Measurements from ENCODE around the gene NCAM1.
A peak's percentile ranks its signal among the peaks of the same experiment; 100 is the strongest.
"Not testable (repeated sequence)": the region's sequence is repeated elsewhere in the genome, so short reads cannot be mapped to it uniquely, and the experiment has no call there.

NCAM1 gene

DNA sequence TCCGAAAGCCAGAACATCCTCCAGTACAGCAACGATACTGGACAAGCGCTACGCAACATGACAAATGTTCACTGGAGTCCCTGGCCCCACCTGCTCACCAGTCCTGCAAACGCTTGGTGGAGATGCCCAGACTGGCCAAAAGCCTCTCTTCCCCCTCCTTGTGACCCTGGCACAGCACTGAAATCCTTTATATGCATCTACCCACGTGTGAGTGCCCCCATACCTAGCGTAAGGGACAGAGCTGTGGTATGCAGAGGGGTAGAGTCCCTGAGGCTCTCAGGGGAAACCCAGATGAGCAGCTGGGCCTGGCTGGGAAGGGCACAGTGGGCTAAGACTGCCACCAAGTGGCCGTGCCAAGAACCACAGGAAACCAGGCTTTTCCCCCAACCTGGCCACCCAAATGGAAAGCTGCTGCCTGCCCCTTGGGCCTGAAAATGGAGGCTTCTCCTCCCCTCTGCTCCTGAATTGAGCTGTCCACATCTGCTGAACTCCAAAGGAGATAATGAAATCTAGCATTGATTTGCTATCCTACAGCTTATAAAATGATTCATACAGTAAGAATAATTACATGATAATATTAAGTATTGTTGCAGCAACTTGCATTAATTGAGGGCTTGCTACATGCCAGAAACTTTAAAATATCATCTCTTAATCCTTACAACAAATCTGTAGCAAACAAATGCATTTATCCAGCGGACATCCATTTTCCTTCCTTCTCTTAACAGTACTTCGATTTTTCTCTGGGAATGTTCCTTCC lies 328.4 kb downstream of the NCAM1 start:
- no peak overlapping the region for H3K4me3 ChIP-seq (replicated peaks; ENCODE audit: low read depth, low read length)
- DNase-seq (ENCODE audit: extremely low read depth, low read depth) = peak; percentile 19
- peak; percentile 90 for TF ChIP-seq CTCF (IDR thresholded peaks at IDR 0.05; ENCODE audit: low read depth, low read length, missing control alignments)

GRCh38 chr11:113293936-113294335 lies 332.7 kb downstream of the NCAM1 start:
- no peak overlapping the region for H3K4me3 ChIP-seq (replicated peaks; ENCODE audit: low read depth, low read length)
- DNase-seq (ENCODE audit: extremely low read depth, low read depth) = no peak
- TF ChIP-seq CTCF (IDR thresholded peaks at IDR 0.05; ENCODE audit: low read depth, low read length, missing control alignments) = no peak

DNA sequence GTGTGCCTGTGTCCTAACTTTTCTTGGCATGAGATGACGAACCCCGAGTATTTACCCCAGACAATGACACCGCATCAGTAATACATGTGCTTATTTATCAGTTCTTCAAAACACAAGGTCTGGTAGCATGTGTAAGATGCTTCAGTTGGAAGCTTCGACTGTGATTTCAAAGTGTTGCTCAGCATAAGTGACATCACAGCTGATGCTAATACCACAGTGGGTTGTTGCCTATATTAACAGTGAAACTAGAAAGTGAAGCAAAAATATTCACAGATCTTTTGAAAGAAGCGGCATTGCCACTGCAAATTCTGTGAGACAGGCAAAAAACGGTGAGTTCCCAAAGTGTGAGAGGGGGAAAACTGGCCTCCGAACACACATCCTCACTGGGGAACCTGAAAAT lies 334.8 kb downstream of the NCAM1 start:
- H3K4me3 ChIP-seq (replicated peaks; ENCODE audit: low read depth, low read length) = no peak overlapping the region
- TF ChIP-seq CTCF (IDR thresholded peaks at IDR 0.05; ENCODE audit: low read depth, low read length, missing control alignments) = no peak
- DNase-seq (ENCODE audit: extremely low read depth, low read depth) = no peak

GRCh38 chr11:113296447-113297205 lies 335.4 kb downstream of the NCAM1 start:
- no peak overlapping the region for H3K4me3 ChIP-seq (replicated peaks; ENCODE audit: low read depth, low read length)
- TF ChIP-seq CTCF (IDR thresholded peaks at IDR 0.05; ENCODE audit: low read depth, low read length, missing control alignments) = no peak
- no peak for DNase-seq (ENCODE audit: extremely low read depth, low read depth)

GRCh38 chr11:113298496-113298895 lies 337.3 kb downstream of the NCAM1 start:
- not testable (repeated sequence) for DNase-seq (ENCODE audit: extremely low read depth, low read depth); H3K4me3 ChIP-seq (replicated peaks; ENCODE audit: low read depth, low read length)

- no peak overlapping the region for H3K4me3 ChIP-seq (replicated peaks; ENCODE audit: low read depth, low read length)
- DNase-seq (ENCODE audit: extremely low read depth, low read depth) = no peak
- TF ChIP-seq CTCF (IDR thresholded peaks at IDR 0.05; ENCODE audit: low read depth, low read length, missing control alignments) = no peak
Measured at GRCh38 chr11:113304916-113305315, 343.7 kb downstream of the NCAM1 start.

Data from HFF-Myc (cell line).